HG02884 (cell line): ENCODE data around the gene UBAC2.
"Not testable (repeated sequence)": the region's sequence is repeated elsewhere in the genome, so short reads cannot be mapped to it uniquely, and the experiment has no call there.

Experiments used
- ATAC-seq: cut with Tn5 transposase; IDR thresholded peaks from one replicate; pipeline ENCODE4 v1.9.1; 2021; ENCODE audit warnings: mild to moderate bottlenecking, moderate library complexity; ENCODE audit not compliant: unreplicated experiment

UBAC2 gene

GRCh38 chr13:99182439-99182838, 18.2 kb upstream of the UBAC2 start:
- no peak for ATAC-seq

- ATAC-seq, result no peak
These were observed 15.0 kb upstream of the UBAC2 start for GRCh38 chr13:99185606-99186005.

GRCh38 chr13:99190147-99190985, 10.3 kb upstream of the UBAC2 start:
- no peak for ATAC-seq

GRCh38 chr13:99191336-99191899, 9.2 kb upstream of the UBAC2 start:
- no peak for ATAC-seq

GRCh38 chr13:99191900-99192399, 8.7 kb upstream of the UBAC2 start:
- no peak for ATAC-seq

- no peak for ATAC-seq
These were observed 8.2 kb upstream of the UBAC2 start for GRCh38 chr13:99192480-99192879.

GRCh38 chr13:99193152-99193551, 7.5 kb upstream of the UBAC2 start:
- no peak for ATAC-seq

GRCh38 chr13:99196466-99197116, 4.1 kb upstream of the UBAC2 start:
- ATAC-seq, result no peak

- no peak for ATAC-seq
These were observed 3.5 kb upstream of the UBAC2 start for GRCh38 chr13:99197117-99197651.

- no peak for ATAC-seq
These were observed 868 bp upstream of the UBAC2 start for GRCh38 chr13:99199541-99200431.

- ATAC-seq, result peak; percentile 26
These were observed 3.2 kb downstream of the UBAC2 start for GRCh38 chr13:99203601-99204579.

- ATAC-seq, result no peak
These were observed 5.1 kb downstream of the UBAC2 start for GRCh38 chr13:99205621-99206220.

- ATAC-seq, result no peak
These were observed 5.6 kb downstream of the UBAC2 start for GRCh38 chr13:99206226-99206625.

- no peak for ATAC-seq
These were observed 6.2 kb downstream of the UBAC2 start for GRCh38 chr13:99206873-99207272.

- no peak for ATAC-seq
These were observed 6.9 kb downstream of the UBAC2 start for GRCh38 chr13:99207511-99207910.

- no peak for ATAC-seq
These were observed 7.5 kb downstream of the UBAC2 start for GRCh38 chr13:99208185-99208584.

- ATAC-seq, result no peak
These were observed 8.3 kb downstream of the UBAC2 start for GRCh38 chr13:99208845-99209527.

- ATAC-seq, result not testable (repeated sequence)
These were observed 10.0 kb downstream of the UBAC2 start for GRCh38 chr13:99210627-99211026.
